ENCODE measurements around the gene PIP5K1A. TPM values are rescaled to one million over a fixed set of nuclear protein-coding genes. Genes with fewer than 3 reads are reported as not detected.

PIP5K1A gene
- total and polyA plus RNA-seq, 9 of the 15 experiments (the other 6 are each of a cell fraction or from before 2014, with no cell fraction given) = 1.9 to 42.4 (median 18.8) TPM

GRCh38 chr1:151254217-151255213, 56.2 kb downstream of the PIP5K1A start, which contains the start of gene PSMD4 (continued):
- TF ChIP-seq, protein P1, sequence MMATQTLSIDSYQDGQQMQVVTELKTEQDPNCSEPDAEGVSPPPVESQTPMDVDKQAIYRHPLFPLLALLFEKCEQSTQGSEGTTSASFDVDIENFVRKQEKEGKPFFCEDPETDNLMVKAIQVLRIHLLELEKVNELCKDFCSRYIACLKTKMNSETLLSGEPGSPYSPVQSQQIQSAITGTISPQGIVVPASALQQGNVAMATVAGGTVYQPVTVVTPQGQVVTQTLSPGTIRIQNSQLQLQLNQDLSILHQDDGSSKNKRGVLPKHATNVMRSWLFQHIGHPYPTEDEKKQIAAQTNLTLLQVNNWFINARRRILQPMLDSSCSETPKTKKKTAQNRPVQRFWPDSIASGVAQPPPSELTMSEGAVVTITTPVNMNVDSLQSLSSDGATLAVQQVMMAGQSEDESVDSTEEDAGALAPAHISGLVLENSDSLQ (IDR thresholded peaks at IDR 0.05) = peak; percentile 35; the same call in 1 of the 2 replicates
- TF ChIP-seq USF1 (CRISPR knock-in tag; IDR thresholded peaks at IDR 0.05) = no peak
- peak; percentile 27; the same call in 1 of the 2 replicates for TF ChIP-seq JUND (IDR thresholded peaks at IDR 0.05; ENCODE audit: borderline replicate concordance, low read depth, low read length)
- peak; percentile 14; the same call in 1 of the 3 replicates for TF ChIP-seq JUND (tag; IDR thresholded peaks at IDR 0.05; ENCODE audit: borderline replicate concordance, low read depth, low read length)
- peak; percentile 35; the same call in 1 of the 2 replicates for TF ChIP-seq ZBTB7A (IDR thresholded peaks at IDR 0.05; ENCODE audit: borderline replicate concordance, control insufficient read depth, low read depth, low read length)
- peak; percentile 30 for TF ChIP-seq CTCFL (IDR thresholded peaks at IDR 0.05; ENCODE audit: borderline replicate concordance, insufficient read depth, low read depth, low read length, poor library complexity, severe bottlenecking)
- peak; percentile 99 for TF ChIP-seq MBD1 (CRISPR knock-in tag; IDR thresholded peaks at IDR 0.05)
- TF ChIP-seq ZNF695 (CRISPR knock-in tag; IDR thresholded peaks at IDR 0.05) = no peak
- no peak for TF ChIP-seq TCF3 (CRISPR knock-in tag; IDR thresholded peaks at IDR 0.05)
- TF ChIP-seq RBM22 (IDR thresholded peaks at IDR 0.05; ENCODE audit: low read depth, low read length, poor library complexity, severe bottlenecking) = no peak
- TF ChIP-seq CHCHD3 (CRISPR knock-in tag; IDR thresholded peaks at IDR 0.05) = no peak
- no peak for TF ChIP-seq ZBED1 (IDR thresholded peaks at IDR 0.05)
- no peak for TF ChIP-seq MEF2A (IDR thresholded peaks at IDR 0.05; ENCODE audit: control insufficient read depth, low read depth, low read length)
- TF ChIP-seq MNT (conservative IDR thresholded peaks at IDR 0.05) = peak; percentile 71 to 82
- TF ChIP-seq CC2D1A (IDR thresholded peaks at IDR 0.05) = 0 out of 2 replicates have a peak, but pooled peaks have one; percentile 48
- TF ChIP-seq, protein P2, sequence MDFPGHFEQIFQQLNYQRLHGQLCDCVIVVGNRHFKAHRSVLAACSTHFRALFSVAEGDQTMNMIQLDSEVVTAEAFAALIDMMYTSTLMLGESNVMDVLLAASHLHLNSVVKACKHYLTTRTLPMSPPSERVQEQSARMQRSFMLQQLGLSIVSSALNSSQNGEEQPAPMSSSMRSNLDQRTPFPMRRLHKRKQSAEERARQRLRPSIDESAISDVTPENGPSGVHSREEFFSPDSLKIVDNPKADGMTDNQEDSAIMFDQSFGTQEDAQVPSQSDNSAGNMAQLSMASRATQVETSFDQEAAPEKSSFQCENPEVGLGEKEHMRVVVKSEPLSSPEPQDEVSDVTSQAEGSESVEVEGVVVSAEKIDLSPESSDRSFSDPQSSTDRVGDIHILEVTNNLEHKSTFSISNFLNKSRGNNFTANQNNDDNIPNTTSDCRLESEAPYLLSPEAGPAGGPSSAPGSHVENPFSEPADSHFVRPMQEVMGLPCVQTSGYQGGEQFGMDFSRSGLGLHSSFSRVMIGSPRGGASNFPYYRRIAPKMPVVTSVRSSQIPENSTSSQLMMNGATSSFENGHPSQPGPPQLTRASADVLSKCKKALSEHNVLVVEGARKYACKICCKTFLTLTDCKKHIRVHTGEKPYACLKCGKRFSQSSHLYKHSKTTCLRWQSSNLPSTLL (IDR thresholded peaks at IDR 0.05) = no peak; the same call in 1 of the 2 replicates

Measured in K562 (cell line).